Suprapubic skin (tissue), 4 donors: Measurements from ENCODE around the gene MAD1L1. TPM values are rescaled to one million over a fixed set of nuclear protein-coding genes. Genes with fewer than 3 reads are reported as not detected.
"Not testable (repeated sequence)": the region's sequence is repeated elsewhere in the genome, so short reads cannot be mapped to it uniquely, and the experiment has no call there.

ENCODE experiments used
- DNase-seq, 2 donors: peaks; one replicate each; pipeline ENCODE4 v3.0.0-alpha.2; 2019; ENCODE audit warnings: low spot score in 2 of 2
- H3K27ac ChIP-seq: fragments of 200-600 bp; sonication (generic); one replicate; pipeline ENCODE4 v1.5.1; 2019
- H3K27me3 ChIP-seq: fragments of 200-600 bp; sonication (generic); one replicate; pipeline ENCODE4 v1.5.1; 2019
- H3K36me3 ChIP-seq: fragments of 200-600 bp; sonication (generic); one replicate; pipeline ENCODE4 v1.5.1; 2019
- H3K4me1 ChIP-seq: fragments of 200-600 bp; sonication (generic); one replicate; pipeline ENCODE4 v1.5.1; 2019
- H3K4me3 ChIP-seq: fragments of 200-600 bp; sonication (generic); one replicate; pipeline ENCODE4 v1.5.1; 2019; ENCODE audit warnings: mild to moderate bottlenecking
- H3K9me3 ChIP-seq: fragments of 200-600 bp; sonication (generic); one replicate; pipeline ENCODE4 v1.5.1; 2019
- EP300 ChIP-seq: sonication (generic); formaldehyde crosslinking; IDR thresholded peaks from one replicate; pipeline ENCODE4 v1.6.1; 2017; ENCODE audit warnings: antibody characterized with exemption
- POLR2A ChIP-seq, 2 donors: fragments of 450-650 bp; IDR thresholded peaks; one replicate each; pipeline ENCODE4 v1.6.1; 2017; ENCODE audit warnings: antibody characterized with exemption in 2 of 2, mild to moderate bottlenecking in 2 of 2, moderate library complexity in 2 of 2
- POLR2AphosphoS5 ChIP-seq, 3 donors: sonication (generic); formaldehyde crosslinking; IDR thresholded peaks; one replicate each; pipeline ENCODE4 v1.6.1; 2017; ENCODE audit warnings: antibody characterized with exemption in 3 of 3
- WGBS: methylation state at CpG from one replicate; pipeline ENCODE4 v1.1.5; 2018; 5-methylcytosine and 5-hydroxymethylcytosine counted together
- total RNA-seq, 4 donors: library from RNA; depleted of rRNA; stranded (reverse); fragments of >200 nt; gene quantifications; one replicate each; pipeline ENCODE4 v1.1.0, GENCODE V29; 2016
- TF ChIP-seq, protein P1 (sequence below), 2 donors: fragments of 200-600 bp in 1 of 2; fragments of 450-650 bp in 1 of 2; sonication (generic) in 1 of 2; IDR thresholded peaks; one replicate each; pipeline ENCODE4 v1.5.1; 2016 to 2019; ENCODE audit warnings: antibody characterized with exemption in 2 of 2, mild to moderate bottlenecking in 1 of 2, moderate library complexity in 1 of 2

MAD1L1 gene
- total RNA-seq, 4 donors from 2014 or later, result 53.2 to 69.8 (median 62.2) TPM

DNA sequence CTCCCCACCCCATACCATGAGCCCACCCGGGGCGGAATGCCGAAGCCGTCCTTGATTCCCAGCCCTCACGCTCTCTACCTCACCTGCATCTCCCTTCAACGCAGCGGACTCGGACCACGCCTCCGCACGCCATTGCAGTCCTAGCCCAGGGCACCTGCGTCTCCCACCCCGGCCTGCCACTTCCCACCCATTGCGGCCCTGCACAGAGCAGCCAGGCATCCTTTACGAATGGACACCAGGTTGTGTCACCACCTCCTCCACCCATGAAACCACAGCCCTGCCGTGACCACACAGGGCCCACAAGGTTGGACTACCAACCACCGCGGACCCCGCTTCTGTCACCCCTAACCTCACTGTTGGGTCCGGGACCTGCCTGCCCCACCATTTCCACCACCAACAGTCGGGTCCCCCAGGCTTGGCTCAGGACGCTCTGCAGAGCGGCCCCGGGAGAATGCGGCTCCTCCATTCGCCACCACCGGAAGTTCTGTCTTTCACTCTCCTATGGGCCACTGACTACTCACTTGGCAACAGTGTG, 232.5 kb downstream of the MAD1L1 start:
- WGBS, result 95% methylated on average over 27 of the region's 27 CpGs

DNA sequence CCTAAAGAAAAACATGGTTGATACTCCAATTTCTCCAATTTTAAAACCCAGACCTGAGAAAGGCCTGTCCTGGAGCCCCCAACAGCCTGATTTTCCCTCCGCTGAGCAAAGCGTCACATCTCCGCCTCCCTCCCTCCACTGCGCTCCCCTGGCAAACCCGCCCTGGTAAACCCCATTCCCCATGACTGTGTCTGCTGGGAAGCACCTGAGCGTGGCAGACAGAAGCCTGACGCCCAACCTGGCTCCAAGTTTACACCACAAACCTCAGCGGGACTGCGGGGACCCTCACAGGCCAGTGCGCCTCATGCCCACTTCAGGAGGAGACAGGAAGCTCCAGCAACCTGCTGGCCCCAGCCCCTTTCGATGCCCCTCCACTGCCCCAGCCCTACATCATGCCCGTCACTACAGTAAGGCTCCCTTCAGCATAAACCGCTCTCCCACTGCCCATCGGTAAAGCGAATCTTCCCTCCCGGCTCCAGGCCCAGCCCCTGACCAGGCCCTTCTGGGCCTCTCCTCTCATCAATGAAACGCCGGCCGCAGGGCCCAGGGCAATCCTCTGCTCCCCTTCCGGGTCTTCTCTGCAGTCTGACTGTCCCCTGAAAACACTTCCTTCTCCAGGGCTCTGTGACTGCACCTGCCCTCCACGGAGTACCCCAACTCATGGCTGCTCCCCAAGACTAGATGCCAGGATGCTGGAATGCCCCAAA, 233.3 kb downstream of the MAD1L1 start:
- Histone ChIP-seq H3K36me3 (peaks cover 7% of the 10 kb centered on the region), H3K4me3 (no peak overlapping the region), H3K27ac (no peak overlapping the region), H3K27me3 (no peaks in the 10 kb centered on the region), H3K9me3 (no peaks in the 10 kb centered on the region), H3K4me1 (no peaks in the 10 kb centered on the region)
- WGBS, result 97% methylated on average over 20 of the region's 21 CpGs
- TF ChIP-seq, protein P1, sequence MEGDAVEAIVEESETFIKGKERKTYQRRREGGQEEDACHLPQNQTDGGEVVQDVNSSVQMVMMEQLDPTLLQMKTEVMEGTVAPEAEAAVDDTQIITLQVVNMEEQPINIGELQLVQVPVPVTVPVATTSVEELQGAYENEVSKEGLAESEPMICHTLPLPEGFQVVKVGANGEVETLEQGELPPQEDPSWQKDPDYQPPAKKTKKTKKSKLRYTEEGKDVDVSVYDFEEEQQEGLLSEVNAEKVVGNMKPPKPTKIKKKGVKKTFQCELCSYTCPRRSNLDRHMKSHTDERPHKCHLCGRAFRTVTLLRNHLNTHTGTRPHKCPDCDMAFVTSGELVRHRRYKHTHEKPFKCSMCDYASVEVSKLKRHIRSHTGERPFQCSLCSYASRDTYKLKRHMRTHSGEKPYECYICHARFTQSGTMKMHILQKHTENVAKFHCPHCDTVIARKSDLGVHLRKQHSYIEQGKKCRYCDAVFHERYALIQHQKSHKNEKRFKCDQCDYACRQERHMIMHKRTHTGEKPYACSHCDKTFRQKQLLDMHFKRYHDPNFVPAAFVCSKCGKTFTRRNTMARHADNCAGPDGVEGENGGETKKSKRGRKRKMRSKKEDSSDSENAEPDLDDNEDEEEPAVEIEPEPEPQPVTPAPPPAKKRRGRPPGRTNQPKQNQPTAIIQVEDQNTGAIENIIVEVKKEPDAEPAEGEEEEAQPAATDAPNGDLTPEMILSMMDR (IDR thresholded peaks at IDR 0.05), result no peak
- TF ChIP-seq POLR2AphosphoS5 (IDR thresholded peaks at IDR 0.05) (no peak), EP300 (no peak), POLR2A (IDR thresholded peaks at IDR 0.05) (no peak)
- DNase-seq, result no peak

More for the DNA sequence above, 232.5 kb downstream of the MAD1L1 start:
- Histone ChIP-seq H3K27me3 (no peaks in the 10 kb centered on the region), H3K9me3 (no peaks in the 10 kb centered on the region), H3K4me3 (no peak overlapping the region), H3K27ac (no peak overlapping the region), H3K4me1 (no peaks in the 10 kb centered on the region), H3K36me3 (peaks cover 8% of the 10 kb centered on the region)
- TF ChIP-seq POLR2AphosphoS5 (IDR thresholded peaks at IDR 0.05) (no peak), EP300 (no peak)
- TF ChIP-seq, protein P1 (IDR thresholded peaks at IDR 0.05), result no peak
- DNase-seq, result no peak

DNA sequence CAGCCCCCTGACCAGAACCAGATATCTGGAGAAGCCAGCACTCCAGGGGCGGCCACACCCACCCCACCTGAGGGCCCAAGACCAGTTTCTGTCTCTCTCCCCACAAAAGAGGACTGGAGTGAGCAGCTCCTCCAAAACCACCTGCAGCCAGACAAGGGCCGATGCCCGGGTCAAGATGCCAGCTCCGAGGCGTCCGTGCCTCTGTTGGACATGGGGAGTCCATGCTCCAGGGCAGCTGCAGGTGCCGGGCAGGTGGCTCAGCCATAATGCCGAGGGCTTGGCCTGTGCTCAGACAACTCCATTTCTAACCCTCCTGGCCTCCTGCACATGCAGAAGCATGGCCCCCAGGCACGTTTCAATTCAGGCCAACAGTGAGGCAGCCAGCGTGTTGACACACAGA, 234.6 kb downstream of the MAD1L1 start:
- H3K4me1 ChIP-seq, result no peaks in the 10 kb centered on the region
- TF ChIP-seq POLR2AphosphoS5 (IDR thresholded peaks at IDR 0.05) (no peak), EP300 (no peak), POLR2A (IDR thresholded peaks at IDR 0.05) (no peak)
- TF ChIP-seq, protein P1 (IDR thresholded peaks at IDR 0.05), result no peak
- H3K27ac ChIP-seq, result no peak overlapping the region
- H3K27me3 ChIP-seq, result no peaks in the 10 kb centered on the region
- no peak for DNase-seq
- WGBS, result 97% methylated on average over 6 of the region's 10 CpGs
- H3K4me3 ChIP-seq, result no peak overlapping the region
- no peaks in the 10 kb centered on the region for H3K9me3 ChIP-seq
- no peaks in the 10 kb centered on the region for H3K36me3 ChIP-seq

DNA sequence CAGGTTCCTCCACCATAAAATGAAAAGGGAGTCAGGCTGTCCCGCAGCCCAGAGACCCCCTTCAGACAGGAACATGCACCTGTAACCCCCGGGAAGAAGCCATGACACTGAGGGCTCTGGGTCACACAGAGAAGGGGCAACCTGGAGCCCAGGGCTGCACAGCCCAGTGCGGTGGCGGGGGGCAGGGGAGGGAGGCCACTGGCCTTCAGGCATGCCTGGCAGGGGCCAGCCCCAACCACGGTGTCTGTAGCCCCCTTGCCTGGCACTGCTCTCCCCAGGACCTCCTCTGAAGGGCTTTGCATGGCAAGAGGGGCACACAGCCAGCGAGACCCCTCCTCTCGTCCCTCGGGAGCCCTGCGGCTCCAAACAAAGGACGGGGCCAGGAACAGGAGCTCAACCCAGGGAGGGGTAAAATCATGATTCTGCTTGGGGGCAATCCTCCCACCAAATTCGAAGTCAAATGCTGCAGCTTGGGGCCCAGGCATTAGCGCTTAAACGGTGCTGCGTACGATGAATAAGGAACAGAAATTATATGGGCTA, 235.1 kb downstream of the MAD1L1 start:
- 81% methylated on average over 13 of the region's 15 CpGs for WGBS

DNA sequence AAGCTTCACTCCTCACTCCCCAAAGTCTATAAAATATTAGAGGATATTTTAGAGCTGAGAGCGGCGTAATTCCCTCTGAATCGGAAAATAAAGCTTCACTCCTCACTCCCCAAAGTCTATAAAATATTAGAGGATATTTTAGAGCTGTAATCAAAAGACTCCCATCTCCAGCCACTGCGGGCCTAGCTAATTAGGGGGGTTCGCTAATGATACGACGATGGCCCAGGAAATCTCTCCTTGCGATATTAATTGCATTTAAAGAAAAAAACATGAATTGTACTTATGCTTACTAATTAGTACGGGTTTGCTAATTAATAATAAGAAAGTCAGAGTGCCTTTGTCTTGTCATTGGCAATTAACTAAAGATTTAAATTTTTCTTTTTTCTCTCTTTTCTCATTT, 235.9 kb downstream of the MAD1L1 start:
- Histone ChIP-seq H3K27me3 (no peaks in the 10 kb centered on the region), H3K4me1 (peaks cover 3% of the 10 kb centered on the region), H3K9me3 (no peaks in the 10 kb centered on the region), H3K27ac (no peak overlapping the region), H3K36me3 (no peaks in the 10 kb centered on the region), H3K4me3 (no peak overlapping the region)
- no peak for TF ChIP-seq POLR2A (IDR thresholded peaks at IDR 0.05)
- no peak for TF ChIP-seq EP300
- no peak for TF ChIP-seq POLR2AphosphoS5 (IDR thresholded peaks at IDR 0.05)
- TF ChIP-seq, protein P1 (IDR thresholded peaks at IDR 0.05), result no peak
- DNase-seq, result no peak
- WGBS, result 97% methylated on average over 9 of the region's 9 CpGs

More for the DNA sequence above, 235.1 kb downstream of the MAD1L1 start:
- Histone ChIP-seq H3K36me3 (no peaks in the 10 kb centered on the region), H3K27ac (no peak overlapping the region), H3K4me3 (no peak overlapping the region), H3K9me3 (no peaks in the 10 kb centered on the region), H3K27me3 (no peaks in the 10 kb centered on the region), H3K4me1 (no peaks in the 10 kb centered on the region)
- no peak for DNase-seq
- TF ChIP-seq EP300, result no peak
- TF ChIP-seq POLR2A (IDR thresholded peaks at IDR 0.05), result no peak
- no peak for TF ChIP-seq POLR2AphosphoS5 (IDR thresholded peaks at IDR 0.05)
- TF ChIP-seq, protein P1 (IDR thresholded peaks at IDR 0.05), result no peak

DNA sequence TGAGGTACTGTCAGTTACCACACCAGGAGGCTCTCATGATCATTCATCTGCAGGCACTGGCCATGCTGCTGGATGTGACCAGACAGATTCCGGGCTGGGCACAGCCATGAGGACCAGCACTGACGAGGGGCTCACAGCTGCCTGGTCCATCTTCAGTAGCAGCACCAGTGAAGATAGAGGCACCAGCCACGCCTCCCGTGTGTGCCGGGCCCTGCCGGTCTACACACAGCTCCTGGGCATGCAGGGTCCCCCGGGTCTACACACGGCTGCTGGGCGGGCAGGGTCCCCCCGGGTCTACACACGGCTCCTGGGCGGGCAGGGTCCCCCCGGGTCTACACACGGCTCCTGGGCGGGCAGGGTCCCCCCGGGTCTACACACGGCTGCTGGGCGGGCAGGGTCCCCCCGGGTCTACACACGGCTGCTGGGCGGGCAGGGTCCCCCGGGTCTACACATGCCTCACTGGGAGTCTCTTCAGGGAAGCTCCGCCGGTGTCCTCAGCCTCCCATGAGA, 236.8 kb downstream of the MAD1L1 start:
- not testable (repeated sequence) for H3K27me3 ChIP-seq, H3K4me3 ChIP-seq, H3K27ac ChIP-seq, H3K36me3 ChIP-seq, H3K9me3 ChIP-seq, H3K4me1 ChIP-seq, DNase-seq
- 93% methylated on average over 6 of the region's 24 CpGs for WGBS
